ENCODE measurements around the gene AHCY. TPM values are rescaled to one million over a fixed set of nuclear protein-coding genes. Genes with fewer than 3 reads are reported as not detected.
A peak's percentile ranks its signal among the peaks of the same experiment; 100 is the strongest.

The AHCY gene
- total RNA-seq, 4 donors from 2014 or later = 43.7 to 88.9 (median 80.4) TPM

GRCh38 chr20:34318609-34319443 is 15.7 kb upstream of the AHCY start:
- Histone ChIP-seq H3K9me3 (no peaks in the 10 kb centered on the region), H3K27me3 (no peaks in the 10 kb centered on the region), H3K4me3 (no peak overlapping the region), H3K27ac (no peak overlapping the region), H3K36me3 (no peaks in the 10 kb centered on the region), H3K4me1 (no peaks in the 10 kb centered on the region)
- TF ChIP-seq POLR2A (IDR thresholded peaks at IDR 0.05) = no peak
- WGBS = 53% methylated on average over 4 of the region's 4 CpGs
- DNase-seq (ENCODE audit: low spot score in 2 of 2) = no peak

DNA sequence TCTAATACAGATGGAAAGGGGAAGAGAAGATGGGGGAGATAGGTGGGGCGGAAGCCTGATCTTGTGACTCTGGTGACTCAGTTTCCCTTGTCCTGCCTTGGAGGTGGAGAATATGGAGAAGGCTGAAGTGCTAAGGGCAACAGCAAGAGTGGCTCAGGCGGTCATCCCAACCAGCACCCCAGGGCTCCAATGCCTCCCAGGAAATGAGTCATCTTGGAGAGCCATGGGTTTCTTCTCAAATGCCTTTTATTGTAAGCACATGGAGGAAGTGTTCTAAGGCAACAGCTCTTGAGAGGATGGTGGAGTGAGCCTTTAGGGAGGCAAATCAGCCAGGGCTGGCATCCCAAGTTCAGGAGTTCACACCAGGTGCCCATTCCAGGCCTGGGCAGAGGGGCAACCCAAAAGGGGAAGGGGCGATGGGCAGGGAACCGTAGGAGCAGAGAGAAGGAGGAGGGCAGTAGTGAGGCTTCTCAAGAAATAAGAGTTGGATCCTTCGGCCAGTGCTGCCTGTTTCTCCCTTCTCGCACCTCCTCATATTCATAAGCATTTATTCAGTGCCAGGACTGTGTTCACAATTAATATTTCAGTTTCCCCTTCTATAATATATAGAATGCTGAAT is 13.2 kb upstream of the AHCY start:
- no peak overlapping the region for H3K27ac ChIP-seq
- 90% methylated on average over 6 of the region's 6 CpGs for WGBS
- no peak for TF ChIP-seq POLR2AphosphoS5 (IDR thresholded peaks at IDR 0.05)
- no peak for TF ChIP-seq EP300 (IDR thresholded peaks at IDR 0.05)
- no peak for TF ChIP-seq POLR2A (IDR thresholded peaks at IDR 0.05)
- TF ChIP-seq CTCF (IDR thresholded peaks at IDR 0.05) = no peak
- DNase-seq (ENCODE audit: low spot score in 2 of 2) = no peak
- no peaks in the 10 kb centered on the region for H3K9me3 ChIP-seq
- no peak overlapping the region for H3K4me3 ChIP-seq
- peaks cover 8% of the 10 kb centered on the region for H3K27me3 ChIP-seq
- peaks cover 15% of the 10 kb centered on the region for H3K4me1 ChIP-seq
- H3K36me3 ChIP-seq = no peaks in the 10 kb centered on the region

- 83% methylated on average over 3 of the region's 3 CpGs for WGBS
- no peak for DNase-seq (ENCODE audit: low spot score in 2 of 2)
- no peaks in the 10 kb centered on the region for H3K36me3 ChIP-seq
- peaks cover 19% of the 10 kb centered on the region for H3K4me1 ChIP-seq
- H3K27me3 ChIP-seq = peaks cover 8% of the 10 kb centered on the region
- TF ChIP-seq EP300 (IDR thresholded peaks at IDR 0.05) (no peak), POLR2AphosphoS5 (IDR thresholded peaks at IDR 0.05) (no peak), CTCF (IDR thresholded peaks at IDR 0.05) (no peak)
- no peaks in the 10 kb centered on the region for H3K9me3 ChIP-seq
- H3K4me3 ChIP-seq = no peak overlapping the region
- H3K27ac ChIP-seq = no peak overlapping the region
Observed at GRCh38 chr20:34315236-34315635, 12.1 kb upstream of the AHCY start.

GRCh38 chr20:34312544-34313217 is 9.5 kb upstream of the AHCY start:
- peaks cover 19% of the 10 kb centered on the region for H3K4me1 ChIP-seq
- TF ChIP-seq CTCF (IDR thresholded peaks at IDR 0.05) = peak; percentile 99
- no peak for TF ChIP-seq POLR2AphosphoS5 (IDR thresholded peaks at IDR 0.05)
- TF ChIP-seq EP300 (IDR thresholded peaks at IDR 0.05) = no peak
- no peak overlapping the region for H3K27ac ChIP-seq
- WGBS = 9% methylated on average over 13 of the region's 14 CpGs
- peaks cover 8% of the 10 kb centered on the region for H3K27me3 ChIP-seq
- peak; percentile 91 for DNase-seq (ENCODE audit: low spot score in 2 of 2)
- H3K36me3 ChIP-seq = no peaks in the 10 kb centered on the region
- peak overlapping the region; percentile 30 for H3K4me3 ChIP-seq
- H3K9me3 ChIP-seq = no peaks in the 10 kb centered on the region

- Histone ChIP-seq H3K27me3 (peaks cover 8% of the 10 kb centered on the region), H3K9me3 (no peaks in the 10 kb centered on the region), H3K4me1 (peaks cover 19% of the 10 kb centered on the region), H3K4me3 (peak overlapping the region; percentile 30), H3K27ac (no peak overlapping the region), H3K36me3 (no peaks in the 10 kb centered on the region)
- DNase-seq (ENCODE audit: low spot score in 2 of 2) = no peak
- TF ChIP-seq CTCF (IDR thresholded peaks at IDR 0.05) = no peak
- TF ChIP-seq POLR2AphosphoS5 (IDR thresholded peaks at IDR 0.05) = no peak
- no peak for TF ChIP-seq EP300 (IDR thresholded peaks at IDR 0.05)
- no peak for TF ChIP-seq POLR2A (IDR thresholded peaks at IDR 0.05)
- WGBS = 7% methylated on average over 7 of the region's 11 CpGs
Observed at GRCh38 chr20:34312024-34312460, 8.9 kb upstream of the AHCY start.
